Tibial artery (tissue), 4 donors: Measurements from ENCODE around the gene CCR2.
"Not testable (repeated sequence)": the region's sequence is repeated elsewhere in the genome, so short reads cannot be mapped to it uniquely, and the experiment has no call there.

Experiments
- DNase-seq, 2 donors: peaks; one replicate each; pipeline ENCODE4 v3.0.0-alpha.2; 2019
- H3K27ac ChIP-seq, 2 donors: fragments of 200-600 bp; sonication (generic) in 1 of 2; 1 replicate in 1 of 2; 2 replicates in 1 of 2; pipeline ENCODE4 v1.5.1; 2018 to 2019; ENCODE audit warnings: mild to moderate bottlenecking in 1 of 2
- H3K27me3 ChIP-seq, 2 donors: fragments of 200-600 bp; sonication (generic) in 1 of 2; one replicate each; pipeline versions ENCODE4 v1.5.1 to v1.6.0; 2016 to 2019
- H3K36me3 ChIP-seq, 3 donors: fragments of 200-600 bp; sonication (generic) in 2 of 3; one replicate each; pipeline ENCODE4 v1.5.1; 2016 to 2019; ENCODE audit warnings: mild to moderate bottlenecking in 2 of 3
- H3K4me1 ChIP-seq, 4 donors: fragments of 200-600 bp; sonication (generic) in 2 of 4; 1 replicate in 3 of 4; 2 replicates in 1 of 4; pipeline ENCODE4 v1.5.1; 2016 to 2019
- H3K4me3 ChIP-seq, 2 donors: fragments of 200-600 bp; sonication (generic) in 1 of 2; 1 replicate in 1 of 2; 2 replicates in 1 of 2; pipeline ENCODE4 v1.5.1; 2018 to 2019; ENCODE audit warnings: mild to moderate bottlenecking in 2 of 2
- H3K9me3 ChIP-seq, 3 donors: fragments of 200-600 bp; sonication (generic) in 1 of 3; one replicate each; pipeline ENCODE4 v1.5.1; 2016 to 2019
- CTCF ChIP-seq, 2 experiments: fragments of 200-600 bp in 1 of 2; fragments of 450-650 bp in 1 of 2; IDR thresholded peaks; one replicate each; pipeline ENCODE4 v1.5.1; 2017 to 2019; ENCODE audit warnings: antibody characterized with exemption in 2 of 2, mild to moderate bottlenecking in 1 of 2, moderate library complexity in 1 of 2
- intact Hi-C: fragments of 100-400 bp; cut with DNase I; formaldehyde crosslinking; loops from one replicate; pipeline ENCODE4 v1.15.0; 2023; ENCODE audit warnings: low total_unique reads

The CCR2 gene

GRCh38 chr3:46399557-46399956, 45.6 kb downstream of the CCR2 start:
- Histone ChIP-seq H3K27me3 (no peaks in the 10 kb centered on the region), H3K4me3 (no peak overlapping the region), H3K36me3 (no peaks in the 10 kb centered on the region), H3K9me3 (no peaks in the 10 kb centered on the region), H3K27ac (no peak overlapping the region), H3K4me1 (peaks cover 0 to 1% (median 0%) of the 10 kb centered on the region in 4 donors)
- intact Hi-C loops, result no loop called here
- DNase-seq, result no peak
- TF ChIP-seq CTCF (IDR thresholded peaks at IDR 0.05), result no peak

- intact Hi-C loops, result no loop called here
- DNase-seq, result no peak
- Histone ChIP-seq H3K27ac (no peak overlapping the region), H3K27me3 (no peaks in the 10 kb centered on the region), H3K4me1 (peaks cover 0 to 7% (median 0%) of the 10 kb centered on the region in 4 donors), H3K9me3 (no peaks in the 10 kb centered on the region), H3K36me3 (no peaks in the 10 kb centered on the region), H3K4me3 (no peak overlapping the region)
- TF ChIP-seq CTCF (IDR thresholded peaks at IDR 0.05), result no peak
Observed at GRCh38 chr3:46400000-46400734, 46.3 kb downstream of the CCR2 start.

- Histone ChIP-seq H3K27me3 (no peaks in the 10 kb centered on the region), H3K27ac (no peak overlapping the region), H3K36me3 (no peaks in the 10 kb centered on the region), H3K9me3 (no peaks in the 10 kb centered on the region), H3K4me3 (no peak overlapping the region), H3K4me1 (peaks cover 0 to 14% (median 6%) of the 10 kb centered on the region in 4 donors)
- intact Hi-C loops, result no loop called here
- no peak for DNase-seq
- TF ChIP-seq CTCF (IDR thresholded peaks at IDR 0.05), result no peak
Observed at GRCh38 chr3:46400846-46401245, 46.9 kb downstream of the CCR2 start.

- Histone ChIP-seq H3K27me3 (no peaks in the 10 kb centered on the region), H3K9me3 (no peaks in the 10 kb centered on the region), H3K36me3 (no peaks in the 10 kb centered on the region), H3K27ac (no peak overlapping the region), H3K4me3 (no peak overlapping the region), H3K4me1 (peaks cover 0 to 16% (median 8%) of the 10 kb centered on the region in 4 donors)
- no peak for TF ChIP-seq CTCF (IDR thresholded peaks at IDR 0.05)
- intact Hi-C loops, result no loop called here
- no peak for DNase-seq
Observed at GRCh38 chr3:46401579-46401978, 47.7 kb downstream of the CCR2 start.

GRCh38 chr3:46402902-46403301, 49.0 kb downstream of the CCR2 start:
- H3K9me3 ChIP-seq, H3K4me3 ChIP-seq, H3K27ac ChIP-seq, H3K27me3 ChIP-seq, intact Hi-C loops, DNase-seq, H3K36me3 ChIP-seq: not testable (repeated sequence)
- H3K4me1 ChIP-seq, result peaks cover 0 to 20% (median 8%) of the 10 kb centered on the region in 4 donors

- Histone ChIP-seq H3K27me3 (peaks cover 0 to 2% of the 10 kb centered on the region in 2 donors), H3K4me1 (peaks cover 0 to 22% (median 8%) of the 10 kb centered on the region in 4 donors), H3K27ac (peak overlapping the region; percentile 38 to 63), H3K36me3 (no peaks in the 10 kb centered on the region), H3K4me3 (peak overlapping the region in 1 of 2 donors; percentile 38), H3K9me3 (no peaks in the 10 kb centered on the region)
- intact Hi-C loops, result no loop called here
- peak; percentile 59 to 69 for DNase-seq
- TF ChIP-seq CTCF (IDR thresholded peaks at IDR 0.05), result no peak
Observed at GRCh38 chr3:46405301-46406019, 51.5 kb downstream of the CCR2 start.
